Nephron progenitor cell (in vitro differentiated cells): ENCODE data around the gene SHISAL2A.

Source experiments
- DNase-seq: peaks from one replicate; pipeline ENCODE4 v3.0.0; 2021
- H3K27ac Mint-ChIP-seq: 2 replicates; pipeline ENCODE4 v1.8.0; 2021; ENCODE audit warnings: mild to moderate bottlenecking, moderate library complexity, mixed read lengths
- H3K27me3 Mint-ChIP-seq: 2 replicates; pipeline ENCODE4 v1.8.0; 2021; ENCODE audit warnings: mild to moderate bottlenecking, low read depth, mixed read lengths; ENCODE audit not compliant: poor library complexity
- H3K36me3 Mint-ChIP-seq: 2 replicates; pipeline ENCODE4 v1.8.0; 2021; ENCODE audit warnings: low read depth, mixed read lengths
- H3K4me1 Mint-ChIP-seq: 2 replicates; pipeline ENCODE4 v1.8.0; 2021; ENCODE audit warnings: mixed read lengths
- H3K4me3 Mint-ChIP-seq: 2 replicates; pipeline ENCODE4 v1.8.0; 2021; ENCODE audit warnings: mild to moderate bottlenecking, moderate library complexity, mixed read lengths
- H3K9me3 Mint-ChIP-seq: 2 replicates; pipeline ENCODE4 v1.8.0; 2021; ENCODE audit warnings: mild to moderate bottlenecking, moderate library complexity, mixed read lengths
- TF ChIP-seq, protein P1 (sequence below): fragments of 200-600 bp; sonication (generic); IDR thresholded peaks from 2 replicates; pipeline ENCODE4 v1.5.0; 2021; ENCODE audit warnings: antibody characterized with exemption

The SHISAL2A gene

DNA sequence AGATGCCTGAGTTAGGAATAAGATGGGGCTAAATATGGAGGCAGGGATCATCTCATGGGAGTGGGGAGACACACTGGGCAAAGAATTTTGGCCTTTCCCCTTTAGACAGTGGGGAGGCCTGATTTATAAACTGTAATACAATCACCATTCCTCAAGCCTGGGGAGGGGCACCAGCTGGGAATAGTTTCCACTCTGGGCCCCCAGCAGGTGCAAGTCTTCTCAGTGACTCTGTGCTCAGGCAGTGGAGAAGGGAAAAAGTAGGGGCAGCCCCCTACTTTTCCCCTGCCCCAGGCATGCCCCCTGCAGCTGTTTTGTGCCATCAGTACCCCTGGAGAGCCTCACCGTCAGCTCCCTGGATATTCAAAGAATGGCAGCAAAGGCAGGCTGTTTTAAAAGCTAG lies 46.1 kb downstream of the SHISAL2A start:
- Mint-ChIP-seq H3K9me3 (no peaks in the 10 kb centered on the region), H3K36me3 (peaks cover 4% of the 10 kb centered on the region), H3K27me3 (peaks cover 3% of the 10 kb centered on the region), H3K4me3 (no peak overlapping the region), H3K27ac (no peak overlapping the region), H3K4me1 (peaks cover 18% of the 10 kb centered on the region)
- no peak for DNase-seq
- TF ChIP-seq, protein P1, sequence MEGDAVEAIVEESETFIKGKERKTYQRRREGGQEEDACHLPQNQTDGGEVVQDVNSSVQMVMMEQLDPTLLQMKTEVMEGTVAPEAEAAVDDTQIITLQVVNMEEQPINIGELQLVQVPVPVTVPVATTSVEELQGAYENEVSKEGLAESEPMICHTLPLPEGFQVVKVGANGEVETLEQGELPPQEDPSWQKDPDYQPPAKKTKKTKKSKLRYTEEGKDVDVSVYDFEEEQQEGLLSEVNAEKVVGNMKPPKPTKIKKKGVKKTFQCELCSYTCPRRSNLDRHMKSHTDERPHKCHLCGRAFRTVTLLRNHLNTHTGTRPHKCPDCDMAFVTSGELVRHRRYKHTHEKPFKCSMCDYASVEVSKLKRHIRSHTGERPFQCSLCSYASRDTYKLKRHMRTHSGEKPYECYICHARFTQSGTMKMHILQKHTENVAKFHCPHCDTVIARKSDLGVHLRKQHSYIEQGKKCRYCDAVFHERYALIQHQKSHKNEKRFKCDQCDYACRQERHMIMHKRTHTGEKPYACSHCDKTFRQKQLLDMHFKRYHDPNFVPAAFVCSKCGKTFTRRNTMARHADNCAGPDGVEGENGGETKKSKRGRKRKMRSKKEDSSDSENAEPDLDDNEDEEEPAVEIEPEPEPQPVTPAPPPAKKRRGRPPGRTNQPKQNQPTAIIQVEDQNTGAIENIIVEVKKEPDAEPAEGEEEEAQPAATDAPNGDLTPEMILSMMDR: no peak

DNA sequence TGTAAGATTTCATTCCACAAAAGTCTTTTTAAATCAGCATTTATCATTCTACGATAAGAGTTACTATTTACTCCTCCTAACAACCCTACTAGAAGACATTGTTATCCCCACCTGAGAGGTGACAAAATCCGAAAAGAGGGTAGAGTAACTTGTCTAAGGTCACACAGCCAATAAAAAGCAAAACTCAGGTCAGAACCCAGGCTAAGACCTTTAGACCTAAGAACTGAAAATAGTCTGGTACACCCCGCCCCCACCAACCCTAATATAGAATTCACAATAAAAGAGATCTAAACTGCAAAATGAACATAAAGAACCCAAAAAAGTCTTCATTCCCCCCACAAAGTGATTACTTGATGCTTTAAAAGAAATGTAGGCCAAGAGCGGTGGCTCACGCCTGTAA lies 46.5 kb downstream of the SHISAL2A start:
- Mint-ChIP-seq H3K4me3 (no peak overlapping the region), H3K27ac (no peak overlapping the region), H3K9me3 (no peaks in the 10 kb centered on the region), H3K27me3 (peaks cover 3% of the 10 kb centered on the region), H3K4me1 (peaks cover 16% of the 10 kb centered on the region), H3K36me3 (peaks cover 6% of the 10 kb centered on the region)
- TF ChIP-seq, protein P1: no peak
- no peak for DNase-seq

DNA sequence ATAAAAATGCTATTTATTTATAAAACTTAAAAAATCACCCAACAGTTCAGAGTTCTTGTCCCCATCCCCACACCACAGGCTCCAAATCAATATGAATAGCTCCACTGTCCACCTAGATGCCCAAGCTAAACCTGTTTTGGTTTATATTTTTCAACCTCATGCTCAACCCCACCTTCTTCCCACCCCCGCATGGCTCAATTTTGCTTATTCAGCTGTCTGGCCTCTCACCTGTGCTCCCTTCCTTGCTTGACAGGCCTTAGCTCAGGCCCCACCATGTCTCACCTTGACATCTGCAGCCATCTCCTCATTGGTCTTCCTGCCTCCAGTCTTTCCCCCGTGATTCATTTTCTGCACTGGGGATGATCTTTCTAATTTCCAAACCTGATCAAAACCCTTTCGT lies 47.4 kb downstream of the SHISAL2A start:
- peaks cover 6% of the 10 kb centered on the region for H3K36me3 Mint-ChIP-seq
- no peak for DNase-seq
- no peaks in the 10 kb centered on the region for H3K9me3 Mint-ChIP-seq
- H3K4me1 Mint-ChIP-seq: peaks cover 7% of the 10 kb centered on the region
- H3K27me3 Mint-ChIP-seq: peaks cover 3% of the 10 kb centered on the region
- TF ChIP-seq, protein P1: no peak
- H3K27ac Mint-ChIP-seq: no peak overlapping the region
- no peak overlapping the region for H3K4me3 Mint-ChIP-seq

DNA sequence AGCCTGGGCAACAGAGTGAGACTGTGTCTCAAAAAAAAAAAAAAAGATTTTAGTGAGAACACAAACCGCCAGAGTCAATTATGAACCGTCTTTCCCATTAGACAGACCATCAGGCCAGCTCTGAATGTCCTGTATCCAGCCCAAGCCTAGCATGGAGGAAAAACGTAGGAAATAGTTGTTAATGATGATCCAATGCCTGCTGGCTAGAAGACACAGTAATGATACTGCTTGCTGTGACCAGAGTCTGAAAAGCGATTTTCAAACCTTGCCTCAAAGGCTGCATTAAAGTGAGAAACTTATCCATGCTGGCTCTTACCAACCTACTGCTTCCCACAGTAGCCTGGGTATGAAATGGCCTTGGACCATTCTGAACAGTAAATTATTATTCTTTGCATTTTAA lies 48.2 kb downstream of the SHISAL2A start:
- no peak for DNase-seq
- Mint-ChIP-seq H3K27ac (no peak overlapping the region), H3K27me3 (peaks cover 3% of the 10 kb centered on the region), H3K9me3 (no peaks in the 10 kb centered on the region), H3K4me3 (no peak overlapping the region), H3K36me3 (peaks cover 8% of the 10 kb centered on the region), H3K4me1 (peaks cover 10% of the 10 kb centered on the region)
- TF ChIP-seq, protein P1: no peak

DNA sequence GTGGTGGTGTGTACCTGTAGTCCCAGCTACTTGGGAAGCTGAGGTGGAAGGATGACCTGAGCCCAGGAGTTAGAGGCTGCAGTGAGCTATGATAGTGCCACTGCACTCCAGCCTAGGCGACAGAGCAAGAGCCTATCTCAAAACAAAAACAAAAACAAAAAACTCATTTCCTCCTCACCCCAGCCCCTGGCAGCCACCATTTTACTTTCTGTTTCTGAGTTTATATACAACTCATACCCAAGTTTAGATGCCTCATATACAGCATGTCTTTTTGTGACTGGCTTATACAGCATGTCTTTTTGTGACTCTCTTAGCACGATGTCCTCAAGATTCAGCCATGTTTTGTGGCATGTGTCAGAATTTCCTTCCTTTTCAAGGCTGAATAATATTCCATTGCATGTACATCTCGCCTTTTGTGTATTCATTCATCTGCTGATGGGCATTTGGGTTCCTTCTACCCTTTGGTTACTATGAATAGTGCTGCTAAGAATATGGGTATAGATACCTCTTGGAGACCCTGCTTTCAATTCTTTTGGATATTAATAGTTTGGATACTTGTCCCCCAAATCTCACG lies 50.5 kb downstream of the SHISAL2A start:
- peaks cover 22% of the 10 kb centered on the region for H3K36me3 Mint-ChIP-seq
- H3K4me1 Mint-ChIP-seq: peaks cover 12% of the 10 kb centered on the region
- H3K9me3 Mint-ChIP-seq: no peaks in the 10 kb centered on the region
- H3K27me3 Mint-ChIP-seq: peaks cover 3% of the 10 kb centered on the region
- TF ChIP-seq, protein P1: no peak
- no peak overlapping the region for H3K4me3 Mint-ChIP-seq
- DNase-seq: no peak
- no peak overlapping the region for H3K27ac Mint-ChIP-seq

DNA sequence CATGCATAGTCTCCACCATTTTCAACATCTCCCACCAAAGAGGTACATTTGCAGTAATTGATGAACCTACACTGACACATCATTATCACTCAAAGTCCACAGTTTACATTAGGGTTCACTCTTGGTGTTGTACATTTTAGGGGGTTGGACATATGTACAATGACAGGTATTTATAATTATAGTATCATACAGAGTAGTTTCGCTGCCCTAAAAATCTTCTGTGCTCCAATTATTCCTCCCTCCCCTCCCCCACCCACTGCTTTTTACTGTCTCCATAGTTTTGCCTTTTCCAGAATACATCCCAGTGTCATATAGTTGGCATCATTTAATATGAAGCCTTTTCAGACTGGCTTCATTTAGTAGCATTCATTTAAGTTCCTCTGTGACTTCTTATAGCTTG lies 51.6 kb downstream of the SHISAL2A start:
- no peak for DNase-seq
- H3K4me1 Mint-ChIP-seq: peaks cover 8% of the 10 kb centered on the region
- TF ChIP-seq, protein P1: no peak
- no peak overlapping the region for H3K27ac Mint-ChIP-seq
- H3K4me3 Mint-ChIP-seq: no peak overlapping the region
- H3K36me3 Mint-ChIP-seq: peaks cover 27% of the 10 kb centered on the region
- H3K9me3 Mint-ChIP-seq: no peaks in the 10 kb centered on the region
- peaks cover 3% of the 10 kb centered on the region for H3K27me3 Mint-ChIP-seq
